A549 (cell line): ENCODE results near the gene NMRK1. TPM values are rescaled to one million over a fixed set of nuclear protein-coding genes. Genes with fewer than 3 reads are reported as not detected.

Experiments used
- ATAC-seq, 2 experiments: fragments of 200-7000 bp in 1 of 2; fragments of >200 bp in 1 of 2; cut with Nextera tagmentation in 1 of 2; cut with Tn5 transposase in 1 of 2; 3 replicates each; pipeline versions ENCODE4 v1.8.0 to v1.9.1; 2018 to 2020; ENCODE audit warnings: mild to moderate bottlenecking in 1 of 2, moderate library complexity in 1 of 2
- CTCF ChIA-PET: fragments of 300-600 bp; sonication (Branson Sonifier 250); formaldehyde crosslinking; extraction: SDS; loops from one replicate; lab custom pipeline; 2021; ENCODE audit warnings: antibody characterized with exemption, inconsistent platforms; lab: Yijun Ruan, JAX
- POLR2A ChIA-PET: fragments of 350-600 bp; formaldehyde crosslinking; extraction: SDS; loops from one replicate; lab custom pipeline; 2021; ENCODE audit warnings: antibody characterized with exemption, inconsistent platforms; lab: Yijun Ruan, JAX
- DNase-seq, 2 experiments: peaks; one replicate each; pipeline versions ENCODE4 v3.0.0 to v3.0.0-alpha.2; 2011 to 2016; ENCODE audit warnings: low read depth in 1 of 2, low spot score in 1 of 2
- FAIRE-seq: peaks from 2 replicates; lab custom pipeline; 2011; peaks lifted over from hg19 to GRCh38; lab: Jason Lieb, UNC
- H3K27ac ChIP-seq, 2 experiments: fragments of >200 bp; sonication (Bioruptor Twin); formaldehyde crosslinking; 3 replicates each; pipeline ENCODE4 v1.5.1; 2016 to 2017
- H3K4me1 ChIP-seq: fragments of >200 bp; sonication (Bioruptor Twin); formaldehyde crosslinking; 3 replicates; pipeline ENCODE4 v1.6.1; 2016
- H3K4me2 ChIP-seq: fragments of >200 bp; sonication (Bioruptor Twin); formaldehyde crosslinking; 3 replicates; pipeline ENCODE4 v1.6.1; 2016
- H3K4me3 ChIP-seq: fragments of >200 bp; sonication (Bioruptor Twin); formaldehyde crosslinking; 3 replicates; pipeline ENCODE4 v1.5.1; 2016
- H3K9me3 ChIP-seq: fragments of >200 bp; sonication (Bioruptor Twin); formaldehyde crosslinking; 3 replicates; pipeline ENCODE4 v1.6.1; 2016
- CHD2 ChIP-seq: fragments of 150-350 bp; IDR thresholded peaks from 2 replicates; pipeline ENCODE4 v1.6.1; 2014; ENCODE audit warnings: low read length; ENCODE audit not compliant: partially characterized antibody
- CTCF ChIP-seq: fragments of >200 bp; sonication (Bioruptor Twin); formaldehyde crosslinking; IDR thresholded peaks from 3 replicates; pipeline ENCODE4 v1.5.1; 2016
- EHF ChIP-seq: fragments of 250-450 bp; sonication (Bioruptor Pico); IDR thresholded peaks from 2 replicates; pipeline ENCODE4 v1.5.0; 2020; ENCODE audit warnings: mild to moderate bottlenecking
- EP300 ChIP-seq, 2 experiments: fragments of >200 bp; sonication (Bioruptor Twin); formaldehyde crosslinking; IDR thresholded peaks; 2 replicates in 1 of 2; 3 replicates in 1 of 2; pipeline ENCODE4 v1.6.1; 2016 to 2017
- ESRRA ChIP-seq: fragments of 150-350 bp; IDR thresholded peaks from 2 replicates; pipeline ENCODE4 v1.6.1; 2014; ENCODE audit warnings: mild to moderate bottlenecking, low read length, borderline replicate concordance
- FOSL2 ChIP-seq, 2 experiments: fragments of 450-650 bp in 1 of 2; fragments of >200 bp in 1 of 2; sonication (Bioruptor Twin) in 1 of 2; formaldehyde crosslinking; IDR thresholded peaks; 2 replicates each; pipeline versions ENCODE4 v1.5.0 to v1.6.1; 2016 to 2020; ENCODE audit warnings: mild to moderate bottlenecking in 1 of 2, moderate library complexity in 1 of 2
- HEYL ChIP-seq: fragments of 250-450 bp; sonication (Bioruptor Pico); IDR thresholded peaks from 2 replicates; pipeline ENCODE4 v1.8.0; 2021; ENCODE audit warnings: mild to moderate bottlenecking, moderate library complexity
- HOXB5 ChIP-seq: fragments of 250-450 bp; sonication (Bioruptor Pico); IDR thresholded peaks from 2 replicates; pipeline ENCODE4 v1.5.0; 2020; ENCODE audit warnings: mild to moderate bottlenecking, moderate library complexity
- JUN ChIP-seq, 2 experiments: fragments of >200 bp; sonication (Bioruptor Twin); formaldehyde crosslinking; IDR thresholded peaks; 2 replicates in 1 of 2; 3 replicates in 1 of 2; pipeline ENCODE4 v1.6.1; 2016 to 2017
- JUNB ChIP-seq: fragments of >200 bp; sonication (Bioruptor Twin); formaldehyde crosslinking; IDR thresholded peaks from 2 replicates; pipeline ENCODE4 v1.6.1; 2016
- KDM1A ChIP-seq: fragments of 200-600 bp; sonication (generic); IDR thresholded peaks from 2 replicates; pipeline ENCODE4 v1.6.1; 2016; ENCODE audit warnings: low read depth, mild to moderate bottlenecking
- KDM5A ChIP-seq: fragments of 200-600 bp; sonication (generic); IDR thresholded peaks from 2 replicates; pipeline ENCODE4 v1.6.1; 2016; ENCODE audit warnings: antibody characterized with exemption, mild to moderate bottlenecking
- MAZ ChIP-seq: fragments of 150-350 bp; IDR thresholded peaks from 2 replicates; pipeline ENCODE4 v1.6.1; 2014; ENCODE audit warnings: antibody characterized with exemption, low read depth, low read length, borderline replicate concordance
- NFE2L2 ChIP-seq: fragments of 150-350 bp; conservative IDR thresholded peaks from 2 replicates; pipeline ENCODE4 v1.6.1; 2014; ENCODE audit warnings: low read length
- PHF8 ChIP-seq: fragments of 200-600 bp; sonication (generic); IDR thresholded peaks from 2 replicates; pipeline ENCODE4 v1.6.1; 2016; ENCODE audit warnings: low read depth, mild to moderate bottlenecking, antibody characterized with exemption, moderate library complexity, borderline replicate concordance
- POLR2AphosphoS2 ChIP-seq: conservative IDR thresholded peaks from 2 replicates; pipeline ENCODE4 v1.6.1; 2012; ENCODE audit warnings: low read length, improper control_type of control experiment, inconsistent platforms
- SMC3 ChIP-seq: fragments of >200 bp; sonication (Bioruptor Twin); formaldehyde crosslinking; IDR thresholded peaks from 3 replicates; pipeline ENCODE4 v1.6.1; 2018; ENCODE audit warnings: inconsistent platforms
- SREBF2 ChIP-seq: fragments of 450-650 bp; IDR thresholded peaks from 2 replicates; pipeline ENCODE4 v1.6.1; 2014; ENCODE audit warnings: mild to moderate bottlenecking, moderate library complexity
- ZC3H11A ChIP-seq: fragments of 450-650 bp; IDR thresholded peaks from 2 replicates; pipeline ENCODE4 v1.6.1; 2014; ENCODE audit warnings: antibody characterized with exemption, mild to moderate bottlenecking
- ZSCAN20 ChIP-seq: fragments of 250-450 bp; sonication (Bioruptor Pico); IDR thresholded peaks from 2 replicates; pipeline ENCODE4 v1.8.0; 2022; ENCODE audit warnings: mild to moderate bottlenecking, moderate library complexity
- WGBS: methylation state at CpG from one replicate; pipeline ENCODE4 v1.1.6; 2017; ENCODE audit errors: missing lambda C conversion rate; 5-methylcytosine and 5-hydroxymethylcytosine counted together
- polyA plus RNA-seq, 4 experiments: library from polyadenylated mRNA; depleted of rRNA in 3 of 4; stranded (reverse); fragments of >200 nt; fragmentation: RNase III in 1 of 4; extraction: RNeasy Plus Mini Kit Qiagen cat#74134 plus additional on column Dnase treatment in 1 of 4; gene quantifications; 2 replicates in 3 of 4; 3 replicates in 1 of 4; pipeline ENCODE4 v1.2.3, GENCODE V29; 2011 to 2017
- TF ChIP-seq, protein P1 (sequence below): IDR thresholded peaks from 2 replicates; pipeline ENCODE4 v1.6.1; 2012; ENCODE audit warnings: low read depth, borderline replicate concordance
- TF ChIP-seq, protein P2 (sequence below): IDR thresholded peaks from 2 replicates; pipeline ENCODE4 v1.6.1; 2012

Gene NMRK1
- polyA plus RNA-seq, 2 of the 4 experiments (the other 2 are of a cell fraction) = 7.6 to 10.5 TPM

GRCh38 chr9:75106857-75107256 is 18.9 kb upstream of the NMRK1 start:
- CTCF ChIA-PET = no interaction called here
- no peak overlapping the region for H3K4me3 ChIP-seq
- ATAC-seq = no peak

DNA sequence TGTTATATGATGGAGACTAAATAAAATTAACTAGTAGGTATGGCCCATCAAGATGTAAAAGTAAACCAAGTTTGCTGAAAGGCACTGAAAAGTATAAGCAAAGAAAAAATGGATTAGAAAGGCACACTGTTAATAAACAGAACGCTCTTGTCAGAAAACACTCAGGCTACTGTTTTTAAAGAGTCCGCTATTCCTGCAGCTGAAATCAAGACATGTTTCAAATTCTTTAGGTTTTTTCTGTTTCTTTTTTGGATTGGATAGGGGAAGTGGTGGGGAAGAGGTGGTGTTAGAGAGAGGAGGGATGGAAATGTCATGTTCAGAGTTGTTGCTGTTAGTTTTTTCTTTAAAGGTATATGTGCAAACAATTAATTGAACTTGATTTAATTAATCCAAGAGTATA is 17.9 kb upstream of the NMRK1 start:
- ChIA-PET POLR2A (no interaction called here), CTCF (interaction anchor here (0.9 to 1.7 kb wide), 2 partner anchors 11 to 154 kb away, joined by 4 read pairs; partner anchors contain the start of gene C9orf40)
- H3K9me3 ChIP-seq = no peaks in the 10 kb centered on the region
- TF ChIP-seq HOXB5 (CRISPR knock-in tag) (no peak), POLR2AphosphoS2 (no peak), JUNB (no peak), FOSL2 (IDR thresholded peaks at IDR 0.05) (no peak), FOSL2 (CRISPR knock-in tag; IDR thresholded peaks at IDR 0.05) (no peak), NFE2L2 (no peak), SMC3 (no peak), SREBF2 (no peak), EHF (CRISPR knock-in tag) (no peak), CTCF (no peak)
- TF ChIP-seq, protein P1, sequence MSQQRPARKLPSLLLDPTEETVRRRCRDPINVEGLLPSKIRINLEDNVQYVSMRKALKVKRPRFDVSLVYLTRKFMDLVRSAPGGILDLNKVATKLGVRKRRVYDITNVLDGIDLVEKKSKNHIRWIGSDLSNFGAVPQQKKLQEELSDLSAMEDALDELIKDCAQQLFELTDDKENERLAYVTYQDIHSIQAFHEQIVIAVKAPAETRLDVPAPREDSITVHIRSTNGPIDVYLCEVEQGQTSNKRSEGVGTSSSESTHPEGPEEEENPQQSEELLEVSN = no peak
- TF ChIP-seq, protein P2, sequence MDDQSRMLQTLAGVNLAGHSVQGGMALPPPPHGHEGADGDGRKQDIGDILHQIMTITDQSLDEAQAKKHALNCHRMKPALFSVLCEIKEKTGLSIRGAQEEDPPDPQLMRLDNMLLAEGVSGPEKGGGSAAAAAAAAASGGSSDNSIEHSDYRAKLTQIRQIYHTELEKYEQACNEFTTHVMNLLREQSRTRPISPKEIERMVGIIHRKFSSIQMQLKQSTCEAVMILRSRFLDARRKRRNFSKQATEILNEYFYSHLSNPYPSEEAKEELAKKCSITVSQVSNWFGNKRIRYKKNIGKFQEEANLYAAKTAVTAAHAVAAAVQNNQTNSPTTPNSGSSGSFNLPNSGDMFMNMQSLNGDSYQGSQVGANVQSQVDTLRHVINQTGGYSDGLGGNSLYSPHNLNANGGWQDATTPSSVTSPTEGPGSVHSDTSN = no peak
- no peak for DNase-seq
- no peaks in the 10 kb centered on the region for H3K4me1 ChIP-seq
- H3K4me3 ChIP-seq = no peak overlapping the region
- no peak for ATAC-seq
- no peak for FAIRE-seq
- no peak overlapping the region for H3K4me2 ChIP-seq
- no peak overlapping the region for H3K27ac ChIP-seq
- 88% methylated on average over 2 of the region's 2 CpGs for WGBS

More at GRCh38 chr9:75106857-75107256, 18.9 kb upstream of the NMRK1 start:
- H3K27ac ChIP-seq = no peak overlapping the region
- WGBS = 93% methylated on average over 6 of the region's 6 CpGs
- H3K4me2 ChIP-seq = no peak overlapping the region
- DNase-seq (no peak), FAIRE-seq (no peak)
- no peaks in the 10 kb centered on the region for H3K9me3 ChIP-seq
- no peaks in the 10 kb centered on the region for H3K4me1 ChIP-seq
- TF ChIP-seq NFE2L2 (no peak), POLR2AphosphoS2 (no peak)
- POLR2A ChIA-PET = no interaction called here

DNA sequence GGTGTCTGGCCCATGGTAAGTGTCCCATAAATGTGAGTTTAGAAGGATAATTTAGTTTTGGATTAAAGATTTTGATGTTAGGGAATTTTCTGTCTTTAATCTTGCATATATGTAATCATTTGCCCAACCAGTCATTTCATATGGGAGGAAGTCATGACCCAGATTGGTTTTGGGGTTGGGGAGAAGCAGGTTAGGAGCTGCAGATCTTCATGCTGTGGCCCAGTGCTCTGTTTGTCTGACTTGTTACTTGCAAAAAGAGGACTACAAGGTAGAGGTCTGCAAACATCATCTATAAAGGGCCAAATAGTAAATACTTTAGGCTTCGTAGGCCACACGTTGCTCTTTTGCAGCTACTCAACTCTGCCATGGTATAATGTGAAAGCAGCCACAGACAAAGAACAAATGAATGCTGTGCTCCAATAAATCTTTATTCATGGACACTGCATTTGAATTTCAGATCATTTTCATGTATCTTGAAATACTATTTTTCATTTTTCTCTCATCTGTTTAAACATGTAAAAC is 17.1 kb upstream of the NMRK1 start:
- no peak for ATAC-seq
- POLR2A ChIA-PET = no interaction called here
- TF ChIP-seq, protein P2 = no peak
- TF ChIP-seq ZC3H11A = no peak
- no peak for TF ChIP-seq MAZ
- TF ChIP-seq EP300 (IDR thresholded peaks at IDR 0.05) = no peak
- Histone ChIP-seq H3K27ac (no peak overlapping the region), H3K4me3 (no peak overlapping the region), H3K4me1 (no peaks in the 10 kb centered on the region), H3K4me2 (no peak overlapping the region), H3K9me3 (no peaks in the 10 kb centered on the region)
- no peak for DNase-seq
- 88% methylated on average over 2 of the region's 2 CpGs for WGBS
- CTCF ChIA-PET = interaction anchor here (0.9 to 2.0 kb wide), 4 partner anchors 11 to 331 kb away, joined by 3 to 9 read pairs (median 4); partner anchors contain the start of gene C9orf40
- no peak for FAIRE-seq

DNA sequence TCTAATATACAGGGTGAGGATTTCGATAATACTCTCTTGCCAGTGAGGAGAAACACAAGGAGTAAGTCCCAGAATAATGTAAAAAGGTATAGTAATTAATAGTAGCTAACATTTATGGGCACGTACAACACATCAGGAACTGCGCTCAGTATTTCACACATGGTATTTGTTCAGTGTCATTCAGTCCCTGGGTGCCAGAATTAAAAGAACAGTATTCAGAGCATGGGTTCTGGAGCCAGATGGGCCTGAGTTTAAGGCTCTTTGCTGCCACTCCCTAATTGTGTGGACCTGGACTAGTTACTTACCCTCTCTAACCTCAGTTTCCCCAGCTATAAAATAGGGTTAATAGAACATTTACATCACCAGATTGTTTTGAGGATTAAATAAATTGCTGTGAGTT is 16.7 kb upstream of the NMRK1 start:
- Histone ChIP-seq H3K4me2 (no peak overlapping the region), H3K4me1 (no peaks in the 10 kb centered on the region), H3K27ac (no peak overlapping the region), H3K4me3 (no peak overlapping the region), H3K9me3 (no peaks in the 10 kb centered on the region)
- FAIRE-seq = no peak
- ChIA-PET POLR2A (no interaction called here), CTCF (interaction anchor here (1.1 to 2.0 kb wide), 4 partner anchors 15 to 331 kb away, joined by 3 to 9 read pairs (median 4); partner anchors contain the start of gene C9orf40)
- no peak for ATAC-seq
- no peak for DNase-seq
- WGBS = 73% methylated on average over 3 of the region's 3 CpGs
- TF ChIP-seq HEYL (CRISPR knock-in tag) (no peak), EHF (CRISPR knock-in tag) (no peak), KDM5A (no peak), NFE2L2 (no peak), ESRRA (no peak), KDM1A (no peak), MAZ (no peak), PHF8 (no peak), JUNB (no peak), JUN (IDR thresholded peaks at IDR 0.05) (no peak), CHD2 (no peak), ZSCAN20 (CRISPR knock-in tag) (no peak)
- TF ChIP-seq, protein P2 = no peak
